ENCODE measurements around the gene ATP2B1. TPM values are rescaled to one million over a fixed set of nuclear protein-coding genes. Genes with fewer than 3 reads are reported as not detected.

ATP2B1 gene
- polyA plus RNA-seq, 2 donors: 3.3 to 5.3 TPM

GRCh38 chr12:89567691-89568239 is 140.9 kb downstream of the ATP2B1 start:
- Histone ChIP-seq H3K27ac (ENCODE audit: low read depth in 2 of 2, low read length in 1 of 2) (no peak overlapping the region), H3K36me3 (ENCODE audit: control insufficient read depth in 2 of 2, insufficient read depth in 2 of 2, low read length in 1 of 2) (no peaks in the 10 kb centered on the region), H3K27me3 (ENCODE audit: control insufficient read depth in 1 of 2, insufficient read depth in 2 of 2, low read length in 2 of 2) (no peaks in the 10 kb centered on the region), H3K9me3 (ENCODE audit: control insufficient read depth in 2 of 2, insufficient read depth in 1 of 2, low read depth in 1 of 2, low read length in 1 of 2) (no peaks in the 10 kb centered on the region), H3K4me3 (ENCODE audit: low read depth in 1 of 2, low read length in 2 of 2) (no peak overlapping the region), H3K4me1 (ENCODE audit: control insufficient read depth in 2 of 2, insufficient read depth in 2 of 2, low read length in 1 of 2) (peaks cover 0 to 2% of the 10 kb centered on the region in 2 donors)
- WGBS, 2 donors: 50 to 69% methylated on average over 3 of the region's 3 CpGs

GRCh38 chr12:89566615-89567014 is 142.0 kb downstream of the ATP2B1 start:
- no peak overlapping the region for H3K27ac ChIP-seq (ENCODE audit: low read depth in 2 of 2, low read length in 1 of 2)
- H3K36me3 ChIP-seq (ENCODE audit: control insufficient read depth in 2 of 2, insufficient read depth in 2 of 2, low read length in 1 of 2): no peaks in the 10 kb centered on the region
- H3K4me1 ChIP-seq (ENCODE audit: control insufficient read depth in 2 of 2, insufficient read depth in 2 of 2, low read length in 1 of 2): peaks cover 0 to 2% of the 10 kb centered on the region in 2 donors
- no peaks in the 10 kb centered on the region for H3K9me3 ChIP-seq (ENCODE audit: control insufficient read depth in 2 of 2, insufficient read depth in 1 of 2, low read depth in 1 of 2, low read length in 1 of 2)
- no peak overlapping the region for H3K4me3 ChIP-seq (ENCODE audit: low read depth in 1 of 2, low read length in 2 of 2)
- H3K27me3 ChIP-seq (ENCODE audit: control insufficient read depth in 1 of 2, insufficient read depth in 2 of 2, low read length in 2 of 2): no peaks in the 10 kb centered on the region

- H3K9me3 ChIP-seq (ENCODE audit: control insufficient read depth in 2 of 2, insufficient read depth in 1 of 2, low read depth in 1 of 2, low read length in 1 of 2): no peaks in the 10 kb centered on the region
- H3K4me3 ChIP-seq (ENCODE audit: low read depth in 1 of 2, low read length in 2 of 2): no peak overlapping the region
- no peaks in the 10 kb centered on the region for H3K27me3 ChIP-seq (ENCODE audit: control insufficient read depth in 1 of 2, insufficient read depth in 2 of 2, low read length in 2 of 2)
- H3K27ac ChIP-seq (ENCODE audit: low read depth in 2 of 2, low read length in 1 of 2): no peak overlapping the region
- H3K4me1 ChIP-seq (ENCODE audit: control insufficient read depth in 2 of 2, insufficient read depth in 2 of 2, low read length in 1 of 2): peaks cover 0 to 2% of the 10 kb centered on the region in 2 donors
- H3K36me3 ChIP-seq (ENCODE audit: control insufficient read depth in 2 of 2, insufficient read depth in 2 of 2, low read length in 1 of 2): no peaks in the 10 kb centered on the region
Observed at GRCh38 chr12:89565002-89565401, 143.6 kb downstream of the ATP2B1 start.

GRCh38 chr12:89559753-89560152 is 148.9 kb downstream of the ATP2B1 start:
- Histone ChIP-seq H3K4me3 (ENCODE audit: low read depth in 1 of 2, low read length in 2 of 2) (no peak overlapping the region), H3K27ac (ENCODE audit: low read depth in 2 of 2, low read length in 1 of 2) (no peak overlapping the region), H3K9me3 (ENCODE audit: control insufficient read depth in 2 of 2, insufficient read depth in 1 of 2, low read depth in 1 of 2, low read length in 1 of 2) (no peaks in the 10 kb centered on the region), H3K36me3 (ENCODE audit: control insufficient read depth in 2 of 2, insufficient read depth in 2 of 2, low read length in 1 of 2) (no peaks in the 10 kb centered on the region), H3K4me1 (ENCODE audit: control insufficient read depth in 2 of 2, insufficient read depth in 2 of 2, low read length in 1 of 2) (no peaks in the 10 kb centered on the region), H3K27me3 (ENCODE audit: control insufficient read depth in 1 of 2, insufficient read depth in 2 of 2, low read length in 2 of 2) (no peaks in the 10 kb centered on the region)
- 89 to 90% methylated on average over 10 of the region's 10 CpGs for WGBS, 2 donors

GRCh38 chr12:89556976-89557375 is 151.7 kb downstream of the ATP2B1 start:
- Histone ChIP-seq H3K9me3 (ENCODE audit: control insufficient read depth in 2 of 2, insufficient read depth in 1 of 2, low read depth in 1 of 2, low read length in 1 of 2) (no peaks in the 10 kb centered on the region), H3K27me3 (ENCODE audit: control insufficient read depth in 1 of 2, insufficient read depth in 2 of 2, low read length in 2 of 2) (no peaks in the 10 kb centered on the region), H3K4me1 (ENCODE audit: control insufficient read depth in 2 of 2, insufficient read depth in 2 of 2, low read length in 1 of 2) (no peaks in the 10 kb centered on the region), H3K36me3 (ENCODE audit: control insufficient read depth in 2 of 2, insufficient read depth in 2 of 2, low read length in 1 of 2) (no peaks in the 10 kb centered on the region), H3K4me3 (ENCODE audit: low read depth in 1 of 2, low read length in 2 of 2) (no peak overlapping the region), H3K27ac (ENCODE audit: low read depth in 2 of 2, low read length in 1 of 2) (no peak overlapping the region)
- WGBS, 2 donors: 60 to 71% methylated on average over 2 of the region's 2 CpGs

GRCh38 chr12:89552376-89552775 is 156.3 kb downstream of the ATP2B1 start:
- Histone ChIP-seq H3K4me3 (ENCODE audit: low read depth in 1 of 2, low read length in 2 of 2) (no peak overlapping the region), H3K36me3 (ENCODE audit: control insufficient read depth in 2 of 2, insufficient read depth in 2 of 2, low read length in 1 of 2) (no peaks in the 10 kb centered on the region)
- 27 to 28% methylated on average over 1 of the region's 1 CpG for WGBS, 2 donors

GRCh38 chr12:89551747-89552146 is 156.9 kb downstream of the ATP2B1 start:
- H3K36me3 ChIP-seq (ENCODE audit: control insufficient read depth in 2 of 2, insufficient read depth in 2 of 2, low read length in 1 of 2): no peaks in the 10 kb centered on the region
- no peaks in the 10 kb centered on the region for H3K27me3 ChIP-seq (ENCODE audit: control insufficient read depth in 1 of 2, insufficient read depth in 2 of 2, low read length in 2 of 2)
- 91 to 97% methylated on average over 2 of the region's 2 CpGs for WGBS, 2 donors
- H3K4me1 ChIP-seq (ENCODE audit: control insufficient read depth in 2 of 2, insufficient read depth in 2 of 2, low read length in 1 of 2): no peaks in the 10 kb centered on the region
- H3K27ac ChIP-seq (ENCODE audit: low read depth in 2 of 2, low read length in 1 of 2): no peak overlapping the region
- H3K4me3 ChIP-seq (ENCODE audit: low read depth in 1 of 2, low read length in 2 of 2): no peak overlapping the region
- no peaks in the 10 kb centered on the region for H3K9me3 ChIP-seq (ENCODE audit: control insufficient read depth in 2 of 2, insufficient read depth in 1 of 2, low read depth in 1 of 2, low read length in 1 of 2)

More at GRCh38 chr12:89552376-89552775, 156.3 kb downstream of the ATP2B1 start:
- no peaks in the 10 kb centered on the region for H3K27me3 ChIP-seq (ENCODE audit: control insufficient read depth in 1 of 2, insufficient read depth in 2 of 2, low read length in 2 of 2)
- no peaks in the 10 kb centered on the region for H3K9me3 ChIP-seq (ENCODE audit: control insufficient read depth in 2 of 2, insufficient read depth in 1 of 2, low read depth in 1 of 2, low read length in 1 of 2)
- H3K4me1 ChIP-seq (ENCODE audit: control insufficient read depth in 2 of 2, insufficient read depth in 2 of 2, low read length in 1 of 2): no peaks in the 10 kb centered on the region
- H3K27ac ChIP-seq (ENCODE audit: low read depth in 2 of 2, low read length in 1 of 2): no peak overlapping the region

GRCh38 chr12:89547101-89547500 is 161.5 kb downstream of the ATP2B1 start:
- 61 to 71% methylated on average over 4 of the region's 4 CpGs for WGBS, 2 donors
- Histone ChIP-seq H3K27ac (ENCODE audit: low read depth in 2 of 2, low read length in 1 of 2) (no peak overlapping the region), H3K36me3 (ENCODE audit: control insufficient read depth in 2 of 2, insufficient read depth in 2 of 2, low read length in 1 of 2) (no peaks in the 10 kb centered on the region), H3K4me3 (ENCODE audit: low read depth in 1 of 2, low read length in 2 of 2) (no peak overlapping the region), H3K4me1 (ENCODE audit: control insufficient read depth in 2 of 2, insufficient read depth in 2 of 2, low read length in 1 of 2) (no peaks in the 10 kb centered on the region), H3K27me3 (ENCODE audit: control insufficient read depth in 1 of 2, insufficient read depth in 2 of 2, low read length in 2 of 2) (no peaks in the 10 kb centered on the region), H3K9me3 (ENCODE audit: control insufficient read depth in 2 of 2, insufficient read depth in 1 of 2, low read depth in 1 of 2, low read length in 1 of 2) (no peaks in the 10 kb centered on the region)

- H3K27ac ChIP-seq (ENCODE audit: low read depth in 2 of 2, low read length in 1 of 2): no peak overlapping the region
- H3K4me3 ChIP-seq (ENCODE audit: low read depth in 1 of 2, low read length in 2 of 2): no peak overlapping the region
- WGBS, 2 donors: 85 to 88% methylated on average over 4 of the region's 4 CpGs
- H3K27me3 ChIP-seq (ENCODE audit: control insufficient read depth in 1 of 2, insufficient read depth in 2 of 2, low read length in 2 of 2): no peaks in the 10 kb centered on the region
- no peaks in the 10 kb centered on the region for H3K4me1 ChIP-seq (ENCODE audit: control insufficient read depth in 2 of 2, insufficient read depth in 2 of 2, low read length in 1 of 2)
- no peaks in the 10 kb centered on the region for H3K9me3 ChIP-seq (ENCODE audit: control insufficient read depth in 2 of 2, insufficient read depth in 1 of 2, low read depth in 1 of 2, low read length in 1 of 2)
- no peaks in the 10 kb centered on the region for H3K36me3 ChIP-seq (ENCODE audit: control insufficient read depth in 2 of 2, insufficient read depth in 2 of 2, low read length in 1 of 2)
Observed at GRCh38 chr12:89546151-89546550, 162.5 kb downstream of the ATP2B1 start.

- no peak overlapping the region for H3K27ac ChIP-seq (ENCODE audit: low read depth in 2 of 2, low read length in 1 of 2)
- 41 to 47% methylated on average over 6 of the region's 6 CpGs for WGBS, 2 donors
- H3K4me1 ChIP-seq (ENCODE audit: control insufficient read depth in 2 of 2, insufficient read depth in 2 of 2, low read length in 1 of 2): no peaks in the 10 kb centered on the region
- H3K36me3 ChIP-seq (ENCODE audit: control insufficient read depth in 2 of 2, insufficient read depth in 2 of 2, low read length in 1 of 2): no peaks in the 10 kb centered on the region
- H3K4me3 ChIP-seq (ENCODE audit: low read depth in 1 of 2, low read length in 2 of 2): no peak overlapping the region
- H3K27me3 ChIP-seq (ENCODE audit: control insufficient read depth in 1 of 2, insufficient read depth in 2 of 2, low read length in 2 of 2): no peaks in the 10 kb centered on the region
- no peaks in the 10 kb centered on the region for H3K9me3 ChIP-seq (ENCODE audit: control insufficient read depth in 2 of 2, insufficient read depth in 1 of 2, low read depth in 1 of 2, low read length in 1 of 2)
Observed at GRCh38 chr12:89544681-89545184, 163.9 kb downstream of the ATP2B1 start.

Data from esophagus (tissue), 2 donors.